Activated CD4-positive, alpha-beta T cell treated with anti-CD3 and anti-CD28 coated beads for 1 hour (primary cell): ENCODE measurements around the gene QSER1.
"Not testable (repeated sequence)": the region's sequence is repeated elsewhere in the genome, so short reads cannot be mapped to it uniquely, and the experiment has no call there.

ENCODE experiments used
- DNase-seq: peaks from one replicate; pipeline ENCODE4 v3.0.0-alpha.2; 2020

Gene QSER1

GRCh38 chr11:33006010-33006409 lies 113.4 kb downstream of the QSER1 start:
- no peak for DNase-seq

GRCh38 chr11:33013755-33014154 lies 121.1 kb downstream of the QSER1 start:
- no peak for DNase-seq

- DNase-seq: peak; percentile 64
These were observed 123.3 kb downstream of the QSER1 start, which contains the start of gene DEPDC7 for GRCh38 chr11:33015621-33016551. Gene DEPDC7 (plus strand): TSS chr11:33015878. CDS start chr11:33015956, 78 bp downstream.

DNA sequence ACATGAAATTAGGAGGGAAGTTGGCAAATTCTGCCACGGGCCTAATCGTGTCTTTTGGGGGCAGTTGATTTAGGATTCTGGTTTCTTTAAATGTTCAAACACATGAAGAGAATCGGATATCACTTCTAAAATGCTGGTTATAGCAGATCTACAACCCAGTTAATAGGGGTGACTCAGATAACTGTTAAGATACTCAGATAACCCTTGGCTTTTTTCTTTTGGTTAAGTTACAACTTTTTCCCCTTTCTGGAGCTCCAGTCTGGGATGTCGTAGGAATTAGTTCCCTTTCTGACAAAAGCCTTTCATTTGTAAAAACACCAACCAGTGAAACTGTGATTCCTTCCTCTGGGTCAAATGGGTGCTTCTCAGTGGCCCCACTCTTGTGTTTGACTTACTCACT lies 124.0 kb downstream of the QSER1 start:
- DNase-seq: no peak

- DNase-seq: no peak
These were observed 124.9 kb downstream of the QSER1 start for GRCh38 chr11:33017478-33017877.

GRCh38 chr11:33017965-33018364 lies 125.4 kb downstream of the QSER1 start:
- no peak for DNase-seq

- DNase-seq: no peak
These were observed 126.2 kb downstream of the QSER1 start for GRCh38 chr11:33018840-33019239.

- DNase-seq: no peak
These were observed 128.9 kb downstream of the QSER1 start for GRCh38 chr11:33021501-33021900.

GRCh38 chr11:33021937-33022336 lies 129.3 kb downstream of the QSER1 start:
- no peak for DNase-seq

GRCh38 chr11:33025339-33025722 lies 132.7 kb downstream of the QSER1 start:
- no peak for DNase-seq

DNA sequence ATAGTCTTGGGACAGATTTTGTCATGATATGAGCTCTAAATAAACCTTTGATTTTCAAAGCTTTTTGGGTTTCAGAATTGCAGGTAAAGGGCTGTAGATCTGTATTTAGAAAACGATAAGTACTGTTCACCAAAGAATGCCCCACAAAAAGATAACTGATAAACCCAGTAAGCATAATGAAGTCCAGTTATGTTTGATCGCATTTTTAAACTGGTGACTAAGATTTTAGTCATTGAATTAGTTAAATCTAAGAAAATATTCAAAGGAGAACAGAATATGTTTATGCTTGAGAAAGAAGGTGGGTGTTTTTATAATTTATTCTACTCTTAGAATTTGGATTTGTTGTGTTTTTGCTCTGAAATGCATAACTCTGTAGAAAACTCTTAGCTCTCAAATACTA lies 134.6 kb downstream of the QSER1 start:
- DNase-seq: no peak

DNA sequence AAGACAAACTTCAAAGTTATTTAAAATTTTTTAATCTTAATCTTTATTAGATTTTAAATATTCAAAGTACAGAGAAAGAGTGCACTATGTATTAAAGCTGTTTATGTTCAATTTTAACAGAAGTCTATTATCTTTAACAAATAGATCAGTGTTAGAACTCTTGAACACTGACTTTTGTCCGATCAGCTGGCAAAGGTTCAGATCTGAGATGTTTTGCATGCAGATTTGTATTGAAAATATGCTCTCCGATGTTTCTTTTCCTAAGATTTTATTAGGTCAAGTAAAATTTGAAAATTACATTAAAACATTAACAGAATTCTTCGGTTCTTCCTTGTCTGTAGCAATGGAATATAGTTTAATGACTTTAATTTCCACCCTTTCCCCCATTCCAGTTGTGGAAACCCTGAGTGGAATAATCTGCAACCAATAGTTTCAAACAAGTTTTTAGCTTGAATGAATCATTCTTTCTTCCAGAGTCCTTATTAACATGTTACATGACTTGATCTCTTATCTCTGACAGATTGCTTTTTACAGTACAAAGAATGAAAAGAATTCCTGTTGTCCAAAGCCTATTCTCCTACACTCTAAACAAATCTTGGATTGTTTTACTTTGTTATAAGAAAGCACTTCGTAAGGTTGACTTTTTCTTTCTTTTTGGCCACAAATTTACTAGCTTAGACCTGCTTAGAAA lies 135.4 kb downstream of the QSER1 start:
- DNase-seq: no peak

DNA sequence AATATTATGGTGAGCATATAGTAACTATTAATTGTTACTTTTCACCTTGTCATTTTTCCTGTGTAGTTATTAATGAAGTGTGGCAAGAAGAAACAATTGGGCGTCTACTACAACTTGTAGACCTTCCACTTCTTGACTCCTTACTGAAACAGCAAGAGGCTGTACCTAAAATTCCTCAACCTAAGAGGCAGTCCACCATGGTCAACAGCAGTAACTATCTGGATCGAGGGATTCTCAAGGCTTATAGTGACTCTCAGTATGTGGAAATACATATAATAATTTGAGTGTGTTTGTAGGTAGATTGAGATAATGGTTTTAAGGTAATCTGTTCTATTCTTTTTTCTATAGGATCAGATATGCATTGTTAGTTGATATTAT lies 135.9 kb downstream of the QSER1 start:
- DNase-seq: no peak

DNA sequence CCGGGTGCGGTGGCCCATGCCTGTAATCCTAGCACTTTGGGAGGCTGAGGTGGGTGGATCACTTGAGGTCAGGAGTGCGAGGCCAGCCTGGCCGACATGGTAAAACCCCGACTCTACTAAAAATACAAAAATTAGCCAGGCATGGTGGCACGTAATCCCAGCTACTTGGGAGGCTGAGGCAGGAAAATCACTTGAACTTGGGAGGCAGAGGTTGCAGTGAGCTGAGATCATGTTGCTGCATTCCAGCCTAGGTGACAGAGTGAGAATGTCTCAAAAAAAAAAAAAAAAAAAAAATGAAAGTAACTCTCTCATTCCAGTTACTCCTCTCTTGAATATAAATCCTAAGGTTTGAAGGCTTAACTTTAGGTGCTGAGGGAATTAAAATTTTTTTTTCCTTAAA lies 136.6 kb downstream of the QSER1 start:
- DNase-seq: not testable (repeated sequence)
